T47D (cell line): ENCODE data around the gene PDLIM1.
"Not testable (repeated sequence)": the region's sequence is repeated elsewhere in the genome, so short reads cannot be mapped to it uniquely, and the experiment has no call there.

ENCODE experiments used
- DNase-seq, 2 experiments: peaks; one replicate each; pipeline versions ENCODE4 v3.0.0 to v3.0.0-alpha.2; 2011 to 2012; ENCODE audit warnings: low read depth in 1 of 2, low spot score in 1 of 2
- JUND ChIP-seq: IDR thresholded peaks from 2 replicates; pipeline ENCODE4 v1.6.1; 2012; ENCODE audit warnings: low read depth
- in situ Hi-C: cut with HindIII; loops from 2 replicates; pipeline ENCODE4 v1.10.0; 2016; ENCODE audit warnings: low sequenced_read_pairs, low pct_unique_long_range_greater_than_20kb

PDLIM1 gene

DNA sequence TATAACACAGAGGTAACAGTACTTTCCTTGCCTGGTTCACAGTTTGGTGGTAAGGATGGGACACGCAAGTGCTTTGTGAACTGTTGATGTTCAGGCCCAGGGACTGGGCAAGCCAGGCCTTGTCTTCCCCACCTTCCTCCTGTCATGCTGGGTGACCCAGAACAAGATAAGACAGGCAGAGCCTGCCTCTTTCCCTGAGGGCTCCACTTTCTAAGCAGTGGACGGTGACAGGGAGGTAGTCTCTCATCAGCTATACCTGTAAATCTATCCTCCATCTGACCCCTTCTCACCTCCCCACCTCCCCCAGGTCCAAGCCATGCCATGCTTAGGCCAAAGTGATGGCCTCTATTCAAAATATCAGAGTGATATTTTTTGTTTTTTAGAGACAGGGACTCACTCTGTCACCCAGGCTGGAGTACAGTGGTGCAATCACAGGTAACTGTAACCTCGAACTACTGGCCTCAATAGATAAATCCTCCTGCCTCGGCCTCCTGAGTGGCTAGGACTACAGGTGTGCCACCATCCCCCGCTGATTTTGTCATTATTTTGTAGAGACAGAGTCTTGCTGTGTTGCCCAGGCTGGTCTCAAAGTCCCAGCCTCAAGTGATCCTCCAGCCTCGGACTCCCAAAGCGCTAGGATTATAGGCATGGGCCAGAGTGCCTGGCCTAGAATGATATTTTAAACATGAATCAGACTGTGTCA, 42.8 kb downstream of the PDLIM1 start:
- DNase-seq = no peak
- no peak for TF ChIP-seq JUND
- in situ Hi-C loops = no loop called here

DNA sequence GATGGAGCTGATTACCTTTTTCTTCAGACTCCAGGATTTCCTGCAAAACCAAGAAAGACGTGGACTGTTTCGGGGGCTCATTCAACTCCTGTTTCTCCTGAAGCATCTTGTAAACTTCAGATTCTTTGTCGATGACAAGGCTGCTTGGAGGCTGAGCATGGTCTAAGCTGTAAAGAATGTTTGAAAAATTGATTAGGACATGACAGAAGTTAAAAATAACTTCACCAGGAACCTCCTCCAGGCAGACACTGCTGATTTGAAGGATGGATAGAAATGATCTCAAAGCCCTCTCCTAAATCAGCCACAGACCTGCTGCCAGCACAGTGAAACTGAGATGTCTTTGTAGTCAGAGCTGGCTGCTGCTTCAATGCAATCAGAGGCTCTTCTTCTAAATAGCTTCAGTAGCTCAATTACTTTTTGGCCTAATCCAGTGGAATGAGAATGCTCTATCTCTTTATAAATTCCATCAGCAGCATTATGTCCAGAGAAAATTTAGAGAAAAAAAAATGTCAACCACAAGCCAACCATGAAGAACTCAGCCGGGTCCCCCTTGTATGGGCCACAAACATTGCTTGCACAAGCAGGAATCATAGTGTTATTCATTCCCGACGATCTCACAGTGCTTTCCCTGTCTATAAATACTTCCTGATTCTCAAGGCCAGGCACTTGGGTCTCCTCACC, 43.5 kb downstream of the PDLIM1 start:
- in situ Hi-C loops = no loop called here
- DNase-seq = no peak
- no peak for TF ChIP-seq JUND

DNA sequence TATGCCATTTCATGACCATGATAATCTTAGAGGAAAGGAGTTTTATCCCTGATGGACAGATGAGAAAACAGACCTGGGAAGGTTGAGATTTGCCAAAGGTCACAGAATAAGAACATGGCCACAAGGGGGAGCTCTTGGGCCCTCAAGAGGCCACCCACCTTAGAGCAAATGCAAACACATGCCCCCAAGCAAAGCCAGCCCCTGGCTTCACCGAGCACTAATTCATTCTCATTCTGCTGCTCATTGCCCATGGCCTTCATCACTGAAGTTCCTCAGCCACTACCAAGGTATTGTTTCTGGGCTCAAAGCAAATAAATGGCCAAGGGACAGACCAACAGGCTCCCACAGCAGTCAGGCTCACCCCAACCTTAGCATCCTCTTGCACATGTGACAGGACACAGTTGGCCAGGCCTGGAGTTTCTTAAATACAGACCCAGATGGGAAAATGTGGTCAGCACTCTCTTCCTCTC, 44.2 kb downstream of the PDLIM1 start:
- in situ Hi-C loops = no loop called here
- no peak for TF ChIP-seq JUND

DNA sequence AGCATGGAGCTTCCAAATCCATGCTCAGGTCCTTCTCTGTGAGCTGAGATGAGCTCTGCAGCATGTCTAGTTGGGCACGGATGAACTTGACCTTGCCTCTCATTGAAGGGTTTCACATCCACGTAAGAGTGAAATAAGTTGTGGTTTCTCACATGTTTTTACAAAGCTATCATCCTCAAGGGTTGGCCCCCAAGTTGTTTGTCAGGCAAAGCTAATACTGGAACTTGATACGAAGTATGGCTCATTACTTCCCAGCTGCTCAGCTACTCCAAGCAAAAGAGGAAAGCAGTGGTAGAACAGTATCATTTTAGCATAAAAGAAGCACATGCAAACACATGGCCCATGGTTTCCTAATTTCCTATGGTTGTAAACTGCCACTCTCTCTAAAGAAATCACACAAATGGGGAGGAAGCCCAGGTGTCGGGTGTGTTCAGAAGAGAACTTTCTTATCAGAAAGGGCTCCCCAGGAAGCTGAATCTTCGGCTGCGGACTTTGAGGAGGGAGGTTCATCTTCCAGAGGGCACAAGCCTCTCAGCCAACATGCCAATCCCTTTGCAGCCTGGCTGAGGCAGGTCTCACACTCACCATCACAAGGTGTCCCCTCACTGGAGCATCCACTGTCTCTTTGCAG, 45.3 kb downstream of the PDLIM1 start:
- in situ Hi-C loops = no loop called here
- no peak for TF ChIP-seq JUND
- no peak for DNase-seq

More for the DNA sequence above, 44.2 kb downstream of the PDLIM1 start:
- DNase-seq = peak in 1 of 2 experiments; percentile 74

DNA sequence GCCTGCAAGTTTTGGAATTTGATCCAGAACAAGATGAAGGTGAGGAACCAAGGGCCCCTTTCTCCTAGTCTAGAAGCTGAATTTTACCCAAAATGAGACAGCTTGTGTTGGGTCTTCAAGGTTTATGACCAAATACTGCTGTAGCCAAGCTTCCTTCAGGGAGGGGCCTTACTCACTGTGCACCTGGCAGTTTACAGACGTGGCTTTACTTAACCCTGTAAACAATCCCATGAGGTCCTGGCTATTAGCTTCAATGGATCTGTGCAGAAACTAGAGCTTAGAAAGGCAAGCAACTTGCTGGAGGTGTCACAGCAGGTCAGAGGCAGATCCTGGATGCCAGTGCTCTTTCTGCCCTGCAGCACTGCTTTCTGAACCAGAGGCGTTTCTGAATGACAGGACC, 46.7 kb downstream of the PDLIM1 start:
- in situ Hi-C loops = no loop called here
- no peak for TF ChIP-seq JUND
- no peak for DNase-seq

DNA sequence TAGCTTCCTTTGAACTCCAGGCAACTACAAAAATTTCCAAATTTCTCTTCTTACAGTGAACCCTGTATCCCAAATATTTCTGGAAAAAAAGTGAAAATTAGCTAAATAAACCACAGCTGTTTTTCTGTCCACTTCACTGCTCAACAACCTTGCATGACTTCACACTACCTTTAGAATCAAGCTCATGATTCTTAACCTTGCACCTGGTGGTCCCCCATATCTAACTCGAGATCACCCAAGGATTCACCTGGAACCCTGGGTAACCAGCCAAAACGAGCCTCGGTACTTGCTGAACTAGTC, 47.5 kb downstream of the PDLIM1 start:
- no peak for TF ChIP-seq JUND
- no peak for DNase-seq
- in situ Hi-C loops = no loop called here

DNA sequence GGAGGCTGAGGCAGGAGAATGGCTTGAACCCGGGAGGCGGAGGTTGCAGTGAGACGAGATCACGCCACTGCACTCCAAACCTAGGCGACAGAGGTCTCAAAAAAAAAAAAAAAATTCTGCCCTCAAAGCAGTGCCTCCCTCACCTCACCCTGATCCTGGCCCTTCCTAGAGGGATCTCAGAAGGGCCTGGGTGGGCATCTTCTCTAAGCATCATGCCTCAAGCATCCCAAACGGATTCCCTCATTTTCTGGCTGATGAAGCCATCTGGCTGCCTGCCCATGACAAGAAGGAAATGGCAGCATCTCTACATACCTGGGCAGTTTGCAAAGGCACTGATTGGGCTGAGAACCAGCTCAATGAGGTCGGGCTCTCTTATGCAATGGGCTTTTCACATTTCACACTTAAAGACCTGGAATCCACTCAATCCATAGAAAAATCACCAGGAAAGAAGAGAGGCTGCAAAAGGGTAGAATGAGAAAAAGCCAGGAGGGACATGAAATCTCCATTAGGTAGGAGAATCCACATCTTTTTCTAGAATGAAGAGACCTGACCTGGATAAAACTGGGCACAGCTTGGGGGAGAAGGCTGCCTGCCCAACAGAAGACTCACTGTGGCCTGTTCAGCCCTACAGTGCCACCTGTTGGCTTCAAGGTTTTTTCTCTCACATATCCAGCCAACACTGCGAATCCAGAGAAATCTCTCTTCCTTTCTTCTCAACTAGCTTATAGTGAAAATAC, 48.1 kb downstream of the PDLIM1 start:
- in situ Hi-C loops = no loop called here
- peak; percentile 73 to 78 for DNase-seq
- TF ChIP-seq JUND = no peak

DNA sequence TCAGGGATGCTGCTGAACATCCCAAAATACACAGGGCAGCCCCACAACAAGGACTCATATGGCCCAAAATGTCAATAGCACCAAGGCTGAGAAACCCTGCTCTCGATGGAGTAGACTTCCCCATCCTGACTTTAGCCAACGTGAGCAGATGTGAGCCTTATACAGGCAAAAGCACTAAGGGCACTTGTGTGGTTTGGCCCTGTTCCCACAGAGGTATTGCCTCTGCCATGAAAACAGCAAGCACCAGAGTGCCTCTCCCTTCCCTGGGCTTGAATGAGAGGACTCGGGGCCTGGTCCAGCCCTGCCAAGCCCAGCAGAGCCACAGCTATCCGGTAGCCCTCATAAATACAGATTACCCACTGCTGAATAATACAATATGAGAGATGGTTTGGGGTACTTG, 49.3 kb downstream of the PDLIM1 start:
- DNase-seq = peak in 1 of 2 experiments; percentile 27
- TF ChIP-seq JUND = no peak
- in situ Hi-C loops = no loop called here

DNA sequence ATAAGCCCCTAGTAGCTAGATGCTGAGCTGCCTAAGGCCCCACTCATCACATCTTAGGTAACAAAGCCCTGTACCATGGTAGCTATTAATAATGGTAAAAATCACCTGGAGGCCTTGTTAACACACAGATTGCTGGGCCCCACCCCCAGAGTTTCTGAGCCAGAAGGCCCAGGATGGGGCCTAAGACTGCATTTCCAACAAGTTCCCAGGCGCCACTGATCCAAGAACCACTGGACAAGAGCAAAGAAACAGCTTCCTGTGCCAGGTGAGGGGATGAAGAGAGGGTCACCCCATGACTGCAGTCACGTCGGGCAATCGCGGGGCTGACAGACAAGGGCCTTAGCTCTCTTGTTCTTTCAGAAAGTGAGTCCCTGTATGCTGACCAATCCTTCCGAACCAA, 50.0 kb downstream of the PDLIM1 start:
- in situ Hi-C loops = no loop called here

DNA sequence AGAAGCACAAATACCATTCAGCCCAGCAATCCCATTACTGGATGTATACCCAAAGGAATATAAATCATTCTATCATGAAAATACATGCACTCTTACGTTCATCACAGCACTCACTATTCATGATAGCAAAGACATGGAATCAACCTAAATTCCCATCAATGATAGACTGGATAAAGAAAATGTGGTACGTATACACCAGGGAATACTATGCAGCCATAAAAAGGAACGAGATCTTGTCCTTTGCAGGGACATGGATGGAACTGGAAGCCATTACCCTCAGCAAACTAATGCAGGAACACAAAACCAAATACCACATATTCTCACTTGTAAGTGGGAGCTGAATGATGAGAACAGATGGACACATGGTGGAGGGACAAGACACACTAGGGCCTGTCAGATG, 50.7 kb downstream of the PDLIM1 start:
- DNase-seq, in situ Hi-C loops: not testable (repeated sequence)

More for the DNA sequence above, 50.0 kb downstream of the PDLIM1 start:
- DNase-seq = no peak
- no peak for TF ChIP-seq JUND

DNA sequence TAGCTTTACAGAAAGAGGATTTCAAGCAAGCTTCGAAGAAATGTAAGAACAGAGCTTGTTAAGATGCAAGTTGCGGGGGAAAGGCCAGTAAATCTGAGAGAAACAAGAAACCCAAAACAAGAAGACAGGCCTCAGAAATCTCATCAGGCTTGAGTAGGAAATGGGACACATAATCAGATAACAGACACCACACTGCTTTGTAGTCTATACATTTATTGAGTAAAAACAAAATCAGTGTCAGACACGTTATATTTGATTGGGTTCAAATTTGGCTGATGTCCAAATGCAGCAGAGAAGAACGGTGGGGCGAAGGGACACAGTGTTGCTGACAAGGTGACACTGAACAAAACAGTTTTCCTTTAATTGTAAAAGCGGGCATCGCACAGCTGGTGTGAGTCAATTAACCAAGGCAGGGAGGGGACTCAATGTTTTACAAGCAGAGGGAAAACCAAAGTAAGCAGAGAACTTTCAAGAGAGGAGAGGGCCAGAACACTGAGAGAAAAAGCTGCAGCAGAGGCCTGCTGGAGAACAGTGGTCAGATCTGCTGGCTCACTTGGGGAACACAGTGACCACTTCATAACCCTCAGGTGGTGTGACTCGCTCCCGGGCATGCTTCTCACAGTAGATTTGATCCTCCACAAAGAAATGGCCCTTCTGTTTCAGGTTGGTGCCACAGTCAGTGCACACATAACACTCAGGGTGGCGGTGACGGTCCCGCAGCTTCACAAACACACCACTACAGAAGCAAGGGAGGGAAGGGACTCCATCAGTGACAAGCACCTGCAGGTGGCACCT, 53.2 kb downstream of the PDLIM1 start:
- in situ Hi-C loops = no loop called here
- TF ChIP-seq JUND = no peak
- no peak for DNase-seq
